Endodermal cell (in vitro differentiated cells): ENCODE measurements around the gene RPS6KA2. TPM values are rescaled to one million over a fixed set of nuclear protein-coding genes. Genes with fewer than 3 reads are reported as not detected.

Experiments
- DNase-seq: peaks from one replicate; pipeline ENCODE4 v3.0.0-alpha.2; 2017
- H3K27ac ChIP-seq: 2 replicates; pipeline ENCODE4 v1.5.1; 2013; ENCODE audit warnings: mild to moderate bottlenecking, low read depth, low read length, moderate library complexity
- H3K27me3 ChIP-seq: 2 replicates; pipeline ENCODE4 v1.6.1; 2013; ENCODE audit warnings: mild to moderate bottlenecking, low read length, moderate library complexity; ENCODE audit not compliant: insufficient read depth, control insufficient read depth, poor library complexity, severe bottlenecking
- H3K36me3 ChIP-seq: 2 replicates; pipeline ENCODE4 v1.7.0; 2013; ENCODE audit warnings: mild to moderate bottlenecking, low read length, moderate library complexity; ENCODE audit not compliant: control insufficient read depth, insufficient read depth
- H3K4me1 ChIP-seq: one replicate; pipeline ENCODE4 v1.7.0; 2013; ENCODE audit warnings: low read length; ENCODE audit not compliant: control insufficient read depth, insufficient read depth
- H3K4me3 ChIP-seq: 2 replicates; pipeline ENCODE4 v1.5.1; 2013; ENCODE audit warnings: mild to moderate bottlenecking, low read length, moderate library complexity
- H3K9ac ChIP-seq: 2 replicates; pipeline ENCODE4 v1.6.1; 2013; ENCODE audit warnings: mild to moderate bottlenecking, low read length, moderate library complexity; ENCODE audit not compliant: poor library complexity, severe bottlenecking; ENCODE audit errors: extremely low read depth
- H3K9me3 ChIP-seq: 2 replicates; pipeline ENCODE4 v1.6.1; 2013; ENCODE audit warnings: mild to moderate bottlenecking, low read length, moderate library complexity; ENCODE audit not compliant: control insufficient read depth
- H3K27ac Mint-ChIP-seq: 2 replicates; pipeline ENCODE4 v1.8.0; 2020; ENCODE audit warnings: mixed read lengths
- H3K27me3 Mint-ChIP-seq: 2 replicates; pipeline ENCODE4 v1.8.0; 2021; ENCODE audit warnings: mild to moderate bottlenecking, mixed read lengths; ENCODE audit not compliant: insufficient read depth
- H3K36me3 Mint-ChIP-seq: 2 replicates; pipeline ENCODE4 v1.8.0; 2020; ENCODE audit warnings: low read depth, mixed read lengths
- H3K4me1 Mint-ChIP-seq: 2 replicates; pipeline ENCODE4 v1.8.0; 2020; ENCODE audit warnings: mixed read lengths
- H3K4me3 Mint-ChIP-seq: 2 replicates; pipeline ENCODE4 v1.8.0; 2020; ENCODE audit warnings: mild to moderate bottlenecking, moderate library complexity, mixed read lengths
- H3K9me3 Mint-ChIP-seq: 2 replicates; pipeline ENCODE4 v1.8.0; 2020; ENCODE audit warnings: mild to moderate bottlenecking, mixed read lengths
- WGBS, 2 experiments: methylation state at CpG; one replicate each; pipeline versions ENCODE4 v1.1.5 to v1.1.7; 2013; ENCODE audit warnings: missing lambda C conversion rate in 2 of 2, mixed read lengths in 1 of 2; ENCODE audit not compliant: insufficient coverage in 1 of 2, insufficient read length in 1 of 2; 5-methylcytosine and 5-hydroxymethylcytosine counted together
- total RNA-seq, 2 donors: library from RNA; stranded (reverse); fragmentation: NEBNext Ultra II Directional in 1 of 2; extraction: Animal tissue kit (Norgen Biotek cat#: 25700) in 1 of 2; gene quantifications; 2 replicates in 1 of 2; 3 replicates in 1 of 2; pipeline ENCODE4 v1.2.1, GENCODE V29; 2021
- TF ChIP-seq, protein P1 (sequence below): fragments of 200-600 bp; sonication (generic); conservative IDR thresholded peaks from 2 replicates; pipeline ENCODE4 v1.5.0; 2021; ENCODE audit warnings: antibody characterized with exemption, mild to moderate bottlenecking

RPS6KA2 gene
- total RNA-seq, 2 donors from 2014 or later: 17.9 to 23.9 TPM

DNA sequence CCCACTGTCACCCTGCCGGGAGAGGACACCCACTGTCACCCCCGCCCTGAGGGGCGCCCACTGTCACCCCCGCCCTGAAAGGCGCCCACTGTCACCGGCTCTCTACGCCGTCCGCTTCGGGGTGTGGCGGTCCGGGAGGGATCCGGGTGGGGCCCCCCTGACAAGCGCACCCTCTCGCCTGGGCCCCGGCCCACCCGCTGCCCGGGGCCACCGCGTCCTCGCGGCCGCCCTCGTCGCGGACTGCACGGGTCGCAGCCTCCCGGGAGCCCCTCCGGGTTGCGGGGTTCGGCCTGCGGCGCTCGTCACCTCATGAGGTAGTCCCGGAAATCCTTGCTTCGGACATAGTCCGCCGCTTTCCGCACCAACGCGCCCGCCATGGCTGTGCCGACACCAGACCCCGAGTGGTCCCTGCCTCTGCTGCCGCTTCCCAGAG, 244.5 kb downstream of the RPS6KA2 start:
- Histone ChIP-seq H3K27me3 (peaks cover 5% of the 10 kb centered on the region), H3K4me1 (no peaks in the 10 kb centered on the region), H3K9me3 (no peaks in the 10 kb centered on the region), H3K4me3 (peak overlapping the region; percentile 93), H3K36me3 (no peaks in the 10 kb centered on the region), H3K9ac (peak overlapping the region; percentile 34), H3K27ac (no peak overlapping the region)
- Mint-ChIP-seq H3K4me3 (peak overlapping the region; percentile 74), H3K36me3 (no peaks in the 10 kb centered on the region), H3K27me3 (no peaks in the 10 kb centered on the region), H3K27ac (no peak overlapping the region), H3K4me1 (no peaks in the 10 kb centered on the region), H3K9me3 (no peaks in the 10 kb centered on the region)
- DNase-seq: no peak
- WGBS, 2 experiments: 0% methylated on average over 13 to 46 of the region's 46 CpGs
- TF ChIP-seq, protein P1, sequence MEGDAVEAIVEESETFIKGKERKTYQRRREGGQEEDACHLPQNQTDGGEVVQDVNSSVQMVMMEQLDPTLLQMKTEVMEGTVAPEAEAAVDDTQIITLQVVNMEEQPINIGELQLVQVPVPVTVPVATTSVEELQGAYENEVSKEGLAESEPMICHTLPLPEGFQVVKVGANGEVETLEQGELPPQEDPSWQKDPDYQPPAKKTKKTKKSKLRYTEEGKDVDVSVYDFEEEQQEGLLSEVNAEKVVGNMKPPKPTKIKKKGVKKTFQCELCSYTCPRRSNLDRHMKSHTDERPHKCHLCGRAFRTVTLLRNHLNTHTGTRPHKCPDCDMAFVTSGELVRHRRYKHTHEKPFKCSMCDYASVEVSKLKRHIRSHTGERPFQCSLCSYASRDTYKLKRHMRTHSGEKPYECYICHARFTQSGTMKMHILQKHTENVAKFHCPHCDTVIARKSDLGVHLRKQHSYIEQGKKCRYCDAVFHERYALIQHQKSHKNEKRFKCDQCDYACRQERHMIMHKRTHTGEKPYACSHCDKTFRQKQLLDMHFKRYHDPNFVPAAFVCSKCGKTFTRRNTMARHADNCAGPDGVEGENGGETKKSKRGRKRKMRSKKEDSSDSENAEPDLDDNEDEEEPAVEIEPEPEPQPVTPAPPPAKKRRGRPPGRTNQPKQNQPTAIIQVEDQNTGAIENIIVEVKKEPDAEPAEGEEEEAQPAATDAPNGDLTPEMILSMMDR: no peak

DNA sequence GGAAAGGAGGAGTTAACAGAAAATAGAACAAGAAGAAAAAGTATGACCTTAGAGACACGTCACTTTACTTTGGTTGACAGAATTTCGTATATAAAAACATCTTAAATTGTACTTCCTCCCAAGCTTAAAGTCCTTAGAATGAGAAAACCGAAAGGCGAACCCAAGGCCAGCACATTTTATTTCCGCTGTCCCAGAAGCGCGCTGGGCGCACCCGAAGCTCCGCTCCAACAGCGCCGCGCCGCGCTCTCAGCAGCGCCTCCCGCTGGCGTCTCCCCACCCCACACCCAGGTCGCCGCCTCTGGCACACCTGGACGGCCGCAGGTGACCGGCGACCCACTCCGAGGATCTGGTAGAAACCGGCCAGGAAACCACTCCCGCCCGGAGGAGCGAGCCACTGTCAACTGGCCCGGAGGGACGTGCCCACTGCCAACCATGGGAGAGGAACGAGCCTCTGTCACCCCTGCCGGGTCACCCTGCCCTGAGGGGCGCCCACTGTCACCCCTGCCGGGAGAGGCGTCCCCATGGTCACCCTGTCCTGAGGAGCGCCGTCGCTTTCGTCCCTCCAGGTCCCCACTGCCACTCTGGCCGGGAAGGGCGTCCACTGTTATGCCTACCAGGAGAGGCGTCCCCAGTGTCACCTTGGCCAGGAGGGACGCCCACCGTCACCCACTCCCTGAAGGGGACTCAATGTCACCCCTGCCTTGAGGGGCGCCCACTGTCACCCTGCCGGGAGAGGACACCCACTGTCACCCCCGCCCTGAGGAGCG, 245.1 kb downstream of the RPS6KA2 start:
- Histone ChIP-seq H3K9ac (peak overlapping the region; percentile 34), H3K36me3 (no peaks in the 10 kb centered on the region), H3K27ac (no peak overlapping the region), H3K4me3 (peak overlapping the region; percentile 93), H3K4me1 (no peaks in the 10 kb centered on the region), H3K27me3 (peaks cover 5% of the 10 kb centered on the region), H3K9me3 (no peaks in the 10 kb centered on the region)
- WGBS, 2 experiments: 2% methylated on average over 10 to 49 of the region's 49 CpGs
- no peaks in the 10 kb centered on the region for H3K27me3 Mint-ChIP-seq
- H3K27ac Mint-ChIP-seq: no peak overlapping the region
- no peaks in the 10 kb centered on the region for H3K4me1 Mint-ChIP-seq
- H3K4me3 Mint-ChIP-seq: peak overlapping the region; percentile 74
- peak; percentile 95 for DNase-seq
- TF ChIP-seq, protein P1: peak; percentile 95
- no peaks in the 10 kb centered on the region for H3K36me3 Mint-ChIP-seq
- H3K9me3 Mint-ChIP-seq: no peaks in the 10 kb centered on the region

DNA sequence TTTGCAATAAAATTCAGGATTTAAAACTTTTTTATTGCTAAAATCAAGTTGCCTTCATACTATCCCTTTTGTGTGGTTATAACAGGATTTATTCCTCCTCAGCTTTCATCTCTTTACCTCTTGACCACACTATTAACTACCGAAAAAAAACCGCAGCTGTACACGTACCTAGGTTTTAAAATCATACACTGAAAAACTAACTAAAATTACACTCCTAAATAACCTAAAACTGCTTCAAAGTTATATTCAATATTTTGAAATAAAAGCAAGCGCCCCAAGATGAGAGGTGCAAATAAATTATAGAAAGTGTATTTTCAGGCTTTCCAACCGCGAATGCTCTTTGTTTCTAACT, 245.7 kb downstream of the RPS6KA2 start:
- H3K9me3 ChIP-seq: no peaks in the 10 kb centered on the region
- H3K4me3 ChIP-seq: peak overlapping the region; percentile 93
- Mint-ChIP-seq H3K27ac (no peak overlapping the region), H3K9me3 (no peaks in the 10 kb centered on the region), H3K4me3 (peak overlapping the region; percentile 74), H3K36me3 (no peaks in the 10 kb centered on the region), H3K4me1 (no peaks in the 10 kb centered on the region), H3K27me3 (no peaks in the 10 kb centered on the region)
- no peaks in the 10 kb centered on the region for H3K36me3 ChIP-seq
- TF ChIP-seq, protein P1: no peak
- H3K27me3 ChIP-seq: peaks cover 5% of the 10 kb centered on the region
- H3K9ac ChIP-seq: no peak overlapping the region
- H3K4me1 ChIP-seq: no peaks in the 10 kb centered on the region
- DNase-seq: no peak
- no peak overlapping the region for H3K27ac ChIP-seq
- 69 to 72% methylated on average over 6 of the region's 6 CpGs for WGBS, 2 experiments
